K562 (cell line): ENCODE measurements around the gene EFR3B. TPM values are rescaled to one million over a fixed set of nuclear protein-coding genes. Genes with fewer than 3 reads are reported as not detected.

Experiments
- CEBPG ChIP-seq, 3 experiments: fragments of 200-800 bp in 1 of 3; sonication (Bioruptor generic) in 1 of 3; sonication (generic) in 1 of 3; formaldehyde crosslinking in 1 of 3; IDR thresholded peaks in 2 of 3; conservative IDR thresholded peaks in 1 of 3; 2 replicates each; pipeline versions ENCODE4 v1.6.1 to v1.8.0; 2016 to 2022; ENCODE audit warnings: missing compliant biosample characterization in 2 of 3, missing genetic modification characterization in 2 of 3, mild to moderate bottlenecking in 1 of 3, missing genetic modification reagents in 1 of 3
- CHD2 ChIP-seq: IDR thresholded peaks from 2 replicates; pipeline ENCODE4 v1.6.1; 2011; ENCODE audit warnings: low read depth, low read length
- ELF1 ChIP-seq: fragments of 200-800 bp; sonication (Bioruptor generic); IDR thresholded peaks from 2 replicates; pipeline ENCODE4 v1.6.1; 2016; ENCODE audit warnings: missing genetic modification characterization, missing compliant biosample characterization
- ESRRA ChIP-seq: fragments of 450-650 bp; IDR thresholded peaks from 2 replicates; pipeline ENCODE4 v1.6.1; 2014; ENCODE audit warnings: low read depth, mild to moderate bottlenecking, moderate library complexity, borderline replicate concordance
- FOXA3 ChIP-seq, 2 experiments: fragments of 450-650 bp in 1 of 2; sonication (generic) in 1 of 2; formaldehyde crosslinking; IDR thresholded peaks in 1 of 2; conservative IDR thresholded peaks in 1 of 2; 2 replicates each; pipeline versions ENCODE4 v1.4.0 to v1.8.0; 2020 to 2022; ENCODE audit warnings: mild to moderate bottlenecking in 2 of 2, missing genetic modification reagents in 1 of 2
- KDM5B ChIP-seq: fragments of 200-600 bp; sonication (generic); IDR thresholded peaks from 2 replicates; pipeline ENCODE4 v1.6.1; 2012; ENCODE audit warnings: low read depth, mild to moderate bottlenecking, moderate library complexity, low read length, control low read depth, inconsistent platforms; ENCODE audit not compliant: insufficient replicate concordance
- NCOA4 ChIP-seq: fragments of 450-650 bp; IDR thresholded peaks from 2 replicates; pipeline ENCODE4 v1.6.1; 2018; ENCODE audit warnings: mild to moderate bottlenecking; ENCODE audit not compliant: partially characterized antibody
- PRMT5 ChIP-seq: sonication (generic); formaldehyde crosslinking; IDR thresholded peaks from 2 replicates; pipeline ENCODE4 v1.5.0; 2020; ENCODE audit warnings: missing genetic modification reagents
- RCOR1 ChIP-seq, 2 experiments: IDR thresholded peaks; 2 replicates each; pipeline ENCODE4 v1.6.1; 2012; ENCODE audit warnings: low read depth in 2 of 2, low read length in 2 of 2, borderline replicate concordance in 1 of 2, improper control_type of control experiment in 1 of 2
- SMARCE1 ChIP-seq: fragments of 450-650 bp; IDR thresholded peaks from 2 replicates; pipeline ENCODE4 v1.7.1; 2016; ENCODE audit warnings: mild to moderate bottlenecking
- TAL1 ChIP-seq: fragments of 450-650 bp; IDR thresholded peaks from 2 replicates; pipeline ENCODE4 v1.6.1; 2016; ENCODE audit warnings: mild to moderate bottlenecking
- TEAD4 ChIP-seq, 2 experiments: sonication (generic) in 1 of 2; formaldehyde crosslinking in 1 of 2; IDR thresholded peaks; 2 replicates each; pipeline versions ENCODE4 v1.6.1 to v1.8.0; 2012 to 2022; ENCODE audit warnings: borderline replicate concordance in 1 of 2, inconsistent platforms in 1 of 2, low read length in 1 of 2, mild to moderate bottlenecking in 1 of 2, missing genetic modification reagents in 1 of 2
- TRIM28 ChIP-seq: fragments of 450-650 bp; IDR thresholded peaks from 2 replicates; pipeline ENCODE4 v1.6.1; 2017
- ZC3H11A ChIP-seq: IDR thresholded peaks from 2 replicates; pipeline ENCODE4 v1.6.1; 2012; ENCODE audit warnings: low read depth, low read length, improper control_type of control experiment
- ZFP30 ChIP-seq: fragments of 250-450 bp; sonication (Bioruptor Pico); IDR thresholded peaks from 2 replicates; pipeline ENCODE4 v1.8.0; 2022; ENCODE audit warnings: moderate library complexity, mild to moderate bottlenecking, inconsistent platforms, borderline replicate concordance
- ZNF766 ChIP-seq: fragments of 200-800 bp; sonication (Bioruptor generic); conservative IDR thresholded peaks from 2 replicates; pipeline ENCODE4 v1.6.1; 2016; ENCODE audit warnings: missing genetic modification characterization, missing compliant biosample characterization
- polyA plus RNA-seq, 8 experiments: library from polyadenylated mRNA; depleted of rRNA in 4 of 8; stranded (reverse) in 5 of 8; unstranded in 3 of 8; fragments of >200 nt; fragmentation: Nextera tagmentation in 2 of 8; fragmentation: Illumina TruSeq in 1 of 8; extraction: Ambion mirVana in 2 of 8; extraction: Trizol in 1 of 8; gene quantifications; 2 replicates each; pipeline versions ENCODE4 v1.2.1 to v1.2.3, GENCODE V29; 2011 to 2014; ENCODE audit warnings: inconsistent platforms in 1 of 8, missing spikeins in 1 of 8
- total RNA-seq, 7 experiments: library from RNA; depleted of rRNA in 6 of 7; stranded (reverse); fragments of >200 nt in 6 of 7; fragmentation: Illumina TruSeq in 2 of 7; extraction: Trizol in 2 of 7; gene quantifications; 2 replicates each; pipeline versions ENCODE4 v1.2.1 to v1.2.3, GENCODE V29; 2011 to 2021; ENCODE audit warnings: low replicate concordance in 1 of 7
- TF ChIP-seq, protein P1 (sequence below): fragments of 250-450 bp; sonication (Bioruptor Pico); IDR thresholded peaks from 2 replicates; pipeline ENCODE4 v1.5.0; 2021; ENCODE audit warnings: mild to moderate bottlenecking, borderline replicate concordance
- TF ChIP-seq, protein P2 (sequence below), 3 experiments: IDR thresholded peaks in 2 of 3; conservative IDR thresholded peaks in 1 of 3; 2 replicates each; pipeline ENCODE4 v1.5.1; 2011 to 2012; ENCODE audit warnings: low read length in 3 of 3, mild to moderate bottlenecking in 3 of 3, control low read depth in 2 of 3, improper control_type of control experiment in 1 of 3, inconsistent platforms in 1 of 3, low read depth in 1 of 3, mixed read lengths in 1 of 3, moderate library complexity in 1 of 3; ENCODE audit not compliant: insufficient read depth in 2 of 3
- TF ChIP-seq, protein P3 (sequence below): fragments of 250-450 bp; sonication (Bioruptor Pico); IDR thresholded peaks from 2 replicates; pipeline ENCODE4 v1.9.0; 2021; ENCODE audit warnings: mild to moderate bottlenecking
- TF ChIP-seq, protein P4 (sequence below): fragments of 250-450 bp; sonication (Bioruptor Pico); IDR thresholded peaks from 2 replicates; pipeline ENCODE4 v1.8.0; 2022; ENCODE audit warnings: moderate library complexity, mild to moderate bottlenecking, inconsistent platforms
- TF ChIP-seq, protein P5 (sequence below): IDR thresholded peaks from 2 replicates; pipeline ENCODE4 v1.6.1; 2012; ENCODE audit warnings: low read depth, low read length, improper control_type of control experiment, borderline replicate concordance

EFR3B gene
- total and polyA plus RNA-seq, 9 of the 15 experiments (the other 6 are each of a cell fraction or from before 2014, with no cell fraction given) = not detected

DNA sequence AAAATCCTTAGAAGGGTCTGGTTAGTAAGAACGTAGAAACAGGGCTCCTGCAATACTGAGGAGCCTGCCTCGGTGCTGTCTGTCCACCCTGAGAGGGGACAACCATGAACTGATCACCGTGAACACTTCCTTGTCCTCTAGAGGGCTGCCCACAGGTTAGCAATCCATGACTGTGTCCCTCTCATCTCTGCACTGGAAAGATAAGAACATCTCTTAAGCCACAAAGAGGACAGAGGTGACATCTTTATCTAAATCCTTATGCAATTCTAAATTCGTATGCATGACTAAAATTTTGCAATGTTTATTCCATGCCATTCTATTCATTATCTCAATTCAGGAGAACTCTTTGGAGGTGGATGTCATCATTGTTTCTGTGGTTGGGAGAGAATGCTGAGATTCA, 12.8 kb downstream of the EFR3B start (continued):
- TF ChIP-seq TRIM28 (no peak), RCOR1 (IDR thresholded peaks at IDR 0.05; ENCODE audit: borderline replicate concordance in 1 of 2, low read depth in 2 of 2, low read length in 2 of 2) (peak in 1 of 2 experiments; percentile 77; a peak in 2 of 4 replicates), KDM5B (no peak), ESRRA (peak; percentile 27; the same call in 1 of the 2 replicates), TEAD4 (IDR thresholded peaks at IDR 0.05; ENCODE audit: low read length) (peak; percentile 73; the same call in 1 of the 2 replicates), TEAD4 (CRISPR knock-in tag; IDR thresholded peaks at IDR 0.05; ENCODE audit: borderline replicate concordance) (no peak), TAL1 (peak; percentile 63), NCOA4 (no peak), ELF1 (no peak), PRMT5 (CRISPR knock-in tag) (no peak), SMARCE1 (no peak), CEBPG (CRISPR knock-in tag; IDR thresholded peaks at IDR 0.05) (no peak), CEBPG (tag; conservative IDR thresholded peaks at IDR 0.05 in 1 of 2, IDR thresholded peaks at IDR 0.05 in 1 of 2) (peak in 1 of 2 experiments; percentile 75; a peak in 2 of 4 replicates), ZFP30 (CRISPR knock-in tag) (no peak), CHD2 (no peak), ZNF766 (CRISPR knock-in tag) (no peak), FOXA3 (CRISPR knock-in tag; conservative IDR thresholded peaks at IDR 0.05 in 1 of 2, IDR thresholded peaks at IDR 0.05 in 1 of 2) (no peak), ZC3H11A (no peak)
- TF ChIP-seq, protein P1, sequence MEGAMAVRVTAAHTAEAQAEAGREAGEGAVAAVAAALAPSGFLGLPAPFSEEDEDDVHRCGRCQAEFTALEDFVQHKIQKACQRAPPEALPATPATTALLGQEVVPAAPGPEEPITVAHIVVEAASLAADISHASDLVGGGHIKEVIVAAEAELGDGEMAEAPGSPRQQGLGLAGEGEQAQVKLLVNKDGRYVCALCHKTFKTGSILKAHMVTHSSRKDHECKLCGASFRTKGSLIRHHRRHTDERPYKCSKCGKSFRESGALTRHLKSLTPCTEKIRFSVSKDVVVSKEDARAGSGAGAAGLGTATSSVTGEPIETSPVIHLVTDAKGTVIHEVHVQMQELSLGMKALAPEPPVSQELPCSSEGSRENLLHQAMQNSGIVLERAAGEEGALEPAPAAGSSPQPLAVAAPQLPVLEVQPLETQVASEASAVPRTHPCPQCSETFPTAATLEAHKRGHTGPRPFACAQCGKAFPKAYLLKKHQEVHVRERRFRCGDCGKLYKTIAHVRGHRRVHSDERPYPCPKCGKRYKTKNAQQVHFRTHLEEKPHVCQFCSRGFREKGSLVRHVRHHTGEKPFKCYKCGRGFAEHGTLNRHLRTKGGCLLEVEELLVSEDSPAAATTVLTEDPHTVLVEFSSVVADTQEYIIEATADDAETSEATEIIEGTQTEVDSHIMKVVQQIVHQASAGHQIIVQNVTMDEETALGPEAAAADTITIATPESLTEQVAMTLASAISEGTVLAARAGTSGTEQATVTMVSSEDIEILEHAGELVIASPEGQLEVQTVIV (CRISPR knock-in tag) = no peak
- TF ChIP-seq, protein P2, sequence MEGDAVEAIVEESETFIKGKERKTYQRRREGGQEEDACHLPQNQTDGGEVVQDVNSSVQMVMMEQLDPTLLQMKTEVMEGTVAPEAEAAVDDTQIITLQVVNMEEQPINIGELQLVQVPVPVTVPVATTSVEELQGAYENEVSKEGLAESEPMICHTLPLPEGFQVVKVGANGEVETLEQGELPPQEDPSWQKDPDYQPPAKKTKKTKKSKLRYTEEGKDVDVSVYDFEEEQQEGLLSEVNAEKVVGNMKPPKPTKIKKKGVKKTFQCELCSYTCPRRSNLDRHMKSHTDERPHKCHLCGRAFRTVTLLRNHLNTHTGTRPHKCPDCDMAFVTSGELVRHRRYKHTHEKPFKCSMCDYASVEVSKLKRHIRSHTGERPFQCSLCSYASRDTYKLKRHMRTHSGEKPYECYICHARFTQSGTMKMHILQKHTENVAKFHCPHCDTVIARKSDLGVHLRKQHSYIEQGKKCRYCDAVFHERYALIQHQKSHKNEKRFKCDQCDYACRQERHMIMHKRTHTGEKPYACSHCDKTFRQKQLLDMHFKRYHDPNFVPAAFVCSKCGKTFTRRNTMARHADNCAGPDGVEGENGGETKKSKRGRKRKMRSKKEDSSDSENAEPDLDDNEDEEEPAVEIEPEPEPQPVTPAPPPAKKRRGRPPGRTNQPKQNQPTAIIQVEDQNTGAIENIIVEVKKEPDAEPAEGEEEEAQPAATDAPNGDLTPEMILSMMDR (IDR thresholded peaks at IDR 0.05 in 2 of 3, conservative IDR thresholded peaks at IDR 0.05 in 1 of 3; ENCODE audit: insufficient read depth in 2 of 3, low read depth in 1 of 3, low read length in 3 of 3) = peak in 1 of 3 experiments; percentile 20; a peak in 1 of 6 replicates
- TF ChIP-seq, protein P3, sequence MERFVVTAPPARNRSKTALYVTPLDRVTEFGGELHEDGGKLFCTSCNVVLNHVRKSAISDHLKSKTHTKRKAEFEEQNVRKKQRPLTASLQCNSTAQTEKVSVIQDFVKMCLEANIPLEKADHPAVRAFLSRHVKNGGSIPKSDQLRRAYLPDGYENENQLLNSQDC (CRISPR knock-in tag) = no peak
- TF ChIP-seq, protein P4, sequence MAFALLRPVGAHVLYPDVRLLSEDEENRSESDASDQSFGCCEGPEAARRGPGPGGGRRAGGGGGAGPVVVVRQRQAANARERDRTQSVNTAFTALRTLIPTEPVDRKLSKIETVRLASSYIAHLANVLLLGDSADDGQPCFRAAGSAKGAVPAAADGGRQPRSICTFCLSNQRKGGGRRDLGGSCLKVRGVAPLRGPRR (CRISPR knock-in tag) = no peak
- TF ChIP-seq, protein P5, sequence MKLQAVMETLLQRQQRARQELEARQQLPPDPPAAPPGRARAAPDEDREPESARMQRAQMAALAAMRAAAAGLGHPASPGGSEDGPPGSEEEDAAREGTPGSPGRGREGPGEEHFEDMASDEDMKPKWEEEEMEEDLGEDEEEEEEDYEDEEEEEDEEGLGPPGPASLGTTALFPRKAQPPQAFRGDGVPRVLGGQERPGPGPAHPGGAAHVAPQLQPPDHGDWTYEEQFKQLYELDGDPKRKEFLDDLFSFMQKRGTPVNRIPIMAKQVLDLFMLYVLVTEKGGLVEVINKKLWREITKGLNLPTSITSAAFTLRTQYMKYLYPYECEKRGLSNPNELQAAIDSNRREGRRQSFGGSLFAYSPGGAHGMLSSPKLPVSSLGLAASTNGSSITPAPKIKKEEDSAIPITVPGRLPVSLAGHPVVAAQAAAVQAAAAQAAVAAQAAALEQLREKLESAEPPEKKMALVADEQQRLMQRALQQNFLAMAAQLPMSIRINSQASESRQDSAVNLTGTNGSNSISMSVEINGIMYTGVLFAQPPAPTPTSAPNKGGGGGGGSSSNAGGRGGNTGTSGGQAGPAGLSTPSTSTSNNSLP = no peak
